ENCODE data around the gene CLMN.

GRCh38 chr14:95260537-95261361 lies 59.0 kb downstream of the CLMN start:
- no peak for TF ChIP-seq EZH2 (IDR thresholded peaks at IDR 0.05)
- no peak for TF ChIP-seq CTCF (IDR thresholded peaks at IDR 0.05)
- TF ChIP-seq EZH2phosphoT487 (IDR thresholded peaks at IDR 0.05), result no peak

Measured in neural progenitor cell (in vitro differentiated cells).